DND-41 (cell line): Measurements from ENCODE around the gene HSPA12B.

Experiments
- CTCF ChIP-seq: IDR thresholded peaks from 2 replicates; pipeline ENCODE4 v1.5.1; 2012; ENCODE audit warnings: borderline replicate concordance, low read length, moderate library complexity, mild to moderate bottlenecking; ENCODE audit not compliant: poor library complexity, severe bottlenecking; ENCODE audit errors: extremely low read depth
- EZH2 ChIP-seq: IDR thresholded peaks from 3 replicates; pipeline ENCODE4 v1.6.1; 2012; ENCODE audit warnings: borderline replicate concordance, low read depth, mild to moderate bottlenecking, moderate library complexity, low read length, inconsistent platforms; ENCODE audit not compliant: severe bottlenecking

- TF ChIP-seq CTCF = no peak
- no peak for TF ChIP-seq EZH2
Measured at GRCh38 chr20:3714092-3714491, 18.4 kb upstream of the HSPA12B start.
